Upper lobe of left lung (tissue), 6 donors: ENCODE results near the gene TMPRSS5. TPM values are rescaled to one million over a fixed set of nuclear protein-coding genes. Genes with fewer than 3 reads are reported as not detected.

Source experiments
- ATAC-seq, 2 donors: fragments of 200-7000 bp; cut with Tn5 transposase; one replicate each; pipeline ENCODE4 v1.9.1; 2022; ENCODE audit warnings: mild to moderate bottlenecking in 2 of 2, moderate library complexity in 2 of 2; ENCODE audit not compliant: low FRiP score in 2 of 2
- DNase-seq, 2 donors: peaks; one replicate each; pipeline ENCODE4 v3.0.0-alpha.2; 2019 to 2020
- H3K27ac ChIP-seq, 4 donors: fragments of 200-600 bp; sonication (generic); one replicate each; pipeline ENCODE4 v1.5.1; 2016 to 2019
- H3K27me3 ChIP-seq, 4 donors: fragments of 200-600 bp; sonication (generic); one replicate each; pipeline ENCODE4 v1.5.1; 2017 to 2019
- H3K36me3 ChIP-seq, 4 donors: fragments of 200-600 bp; sonication (generic); one replicate each; pipeline ENCODE4 v1.5.1; 2016 to 2019
- H3K4me1 ChIP-seq, 4 donors: fragments of 200-600 bp; sonication (generic); one replicate each; pipeline ENCODE4 v1.5.1; 2018 to 2019
- H3K4me3 ChIP-seq, 4 donors: fragments of 200-600 bp; sonication (generic); one replicate each; pipeline ENCODE4 v1.5.1; 2017 to 2019; ENCODE audit warnings: mild to moderate bottlenecking in 2 of 4, moderate library complexity in 1 of 4
- H3K9me3 ChIP-seq, 4 donors: fragments of 200-600 bp; sonication (generic); one replicate each; pipeline ENCODE4 v1.5.1; 2018 to 2019
- CTCF ChIP-seq, 6 experiments: fragments of 450-650 bp in 4 of 6; fragments of 200-600 bp in 2 of 6; sonication (generic) in 2 of 6; IDR thresholded peaks; one replicate each; pipeline ENCODE4 v1.5.1; 2016 to 2019; ENCODE audit warnings: antibody characterized with exemption in 6 of 6
- EP300 ChIP-seq, 4 donors: sonication (generic); formaldehyde crosslinking; IDR thresholded peaks; one replicate each; pipeline ENCODE4 v1.5.1; 2017; ENCODE audit warnings: antibody characterized with exemption in 4 of 4, control low read depth in 2 of 4
- POLR2A ChIP-seq, 4 donors: fragments of 450-650 bp; IDR thresholded peaks; one replicate each; pipeline ENCODE4 v1.5.1; 2016 to 2017; ENCODE audit warnings: antibody characterized with exemption in 4 of 4, mild to moderate bottlenecking in 2 of 4
- POLR2AphosphoS5 ChIP-seq, 2 donors: sonication (generic); formaldehyde crosslinking; IDR thresholded peaks; one replicate each; pipeline ENCODE4 v1.5.1; 2017; ENCODE audit warnings: antibody characterized with exemption in 2 of 2
- WGBS, 2 donors: methylation state at CpG; one replicate each; pipeline ENCODE4 v1.1.5; 2017 to 2018; 5-methylcytosine and 5-hydroxymethylcytosine counted together
- total RNA-seq, 6 donors: library from RNA; depleted of rRNA in 4 of 6; stranded (reverse); fragments of >200 nt in 4 of 6; gene quantifications; one replicate each; pipeline versions ENCODE4 v1.1.0 to v1.2.1, GENCODE V29; 2016 to 2021
- donor health status: DM: no; HTN: no; CAD: no; lungs with moderate emphysema.
- donor health status: DM: no; HTN: yes; CAD: no; lungs with severe emphysema.

TMPRSS5 gene
- total RNA-seq, 6 donors from 2014 or later: 0.61 to 2.4 (median 0.85) TPM; not detected in 2

GRCh38 chr11:113693030-113693429 lies 13.1 kb downstream of the TMPRSS5 start:
- Histone ChIP-seq H3K4me3 (no peak overlapping the region), H3K4me1 (no peaks in the 10 kb centered on the region), H3K36me3 (no peaks in the 10 kb centered on the region), H3K9me3 (no peaks in the 10 kb centered on the region), H3K27ac (no peak overlapping the region), H3K27me3 (no peaks in the 10 kb centered on the region)
- TF ChIP-seq CTCF (IDR thresholded peaks at IDR 0.05) (no peak), POLR2AphosphoS5 (IDR thresholded peaks at IDR 0.05) (no peak), POLR2A (IDR thresholded peaks at IDR 0.05) (no peak), EP300 (IDR thresholded peaks at IDR 0.05) (no peak)
- 90 to 95% methylated on average over 8 to 13 of the region's 13 CpGs for WGBS, 2 donors
- peak in 1 of 2 donors; percentile 72 for DNase-seq
- ATAC-seq: no peak

GRCh38 chr11:113690619-113691569 lies 15.2 kb downstream of the TMPRSS5 start:
- WGBS, 2 donors: 83 to 93% methylated on average over 5 to 12 of the region's 15 CpGs
- ATAC-seq: peak in 1 of 2 donors; percentile 66
- peak in 1 of 2 donors; percentile 60 for DNase-seq

GRCh38 chr11:113689768-113690618 lies 16.1 kb downstream of the TMPRSS5 start:
- H3K4me3 ChIP-seq: no peak overlapping the region
- no peak for ATAC-seq
- no peak overlapping the region for H3K27ac ChIP-seq
- H3K9me3 ChIP-seq: no peaks in the 10 kb centered on the region
- H3K27me3 ChIP-seq: no peaks in the 10 kb centered on the region
- TF ChIP-seq EP300 (IDR thresholded peaks at IDR 0.05) (no peak), POLR2A (IDR thresholded peaks at IDR 0.05) (no peak), CTCF (IDR thresholded peaks at IDR 0.05) (no peak), POLR2AphosphoS5 (IDR thresholded peaks at IDR 0.05) (no peak)
- WGBS, 2 donors: 92% methylated on average over 12 to 19 of the region's 19 CpGs
- no peaks in the 10 kb centered on the region for H3K36me3 ChIP-seq
- DNase-seq: peak in 1 of 2 donors; percentile 54
- H3K4me1 ChIP-seq: no peaks in the 10 kb centered on the region

More at GRCh38 chr11:113690619-113691569, 15.2 kb downstream of the TMPRSS5 start:
- H3K4me1 ChIP-seq: no peaks in the 10 kb centered on the region
- no peaks in the 10 kb centered on the region for H3K27me3 ChIP-seq
- H3K27ac ChIP-seq: no peak overlapping the region
- H3K36me3 ChIP-seq: no peaks in the 10 kb centered on the region
- no peak overlapping the region for H3K4me3 ChIP-seq
- no peaks in the 10 kb centered on the region for H3K9me3 ChIP-seq
- TF ChIP-seq EP300 (IDR thresholded peaks at IDR 0.05) (no peak), CTCF (IDR thresholded peaks at IDR 0.05) (no peak), POLR2AphosphoS5 (IDR thresholded peaks at IDR 0.05) (no peak), POLR2A (IDR thresholded peaks at IDR 0.05) (no peak)

GRCh38 chr11:113685654-113686359 lies 20.3 kb downstream of the TMPRSS5 start:
- ATAC-seq (no peak), DNase-seq (no peak)
- Histone ChIP-seq H3K4me3 (no peak overlapping the region), H3K27ac (no peak overlapping the region), H3K4me1 (no peaks in the 10 kb centered on the region), H3K36me3 (no peaks in the 10 kb centered on the region), H3K27me3 (no peaks in the 10 kb centered on the region), H3K9me3 (no peaks in the 10 kb centered on the region)
- TF ChIP-seq CTCF (IDR thresholded peaks at IDR 0.05) (no peak), EP300 (IDR thresholded peaks at IDR 0.05) (no peak)
- 45 to 72% methylated on average over 2 of the region's 2 CpGs for WGBS, 2 donors
